ENCODE data around the gene GABRB1. TPM values are rescaled to one million over a fixed set of nuclear protein-coding genes. Genes with fewer than 3 reads are reported as not detected.

Gene GABRB1
- polyA plus RNA-seq, 2 of the 4 experiments (the other 2 are of a cell fraction), result not detected

DNA sequence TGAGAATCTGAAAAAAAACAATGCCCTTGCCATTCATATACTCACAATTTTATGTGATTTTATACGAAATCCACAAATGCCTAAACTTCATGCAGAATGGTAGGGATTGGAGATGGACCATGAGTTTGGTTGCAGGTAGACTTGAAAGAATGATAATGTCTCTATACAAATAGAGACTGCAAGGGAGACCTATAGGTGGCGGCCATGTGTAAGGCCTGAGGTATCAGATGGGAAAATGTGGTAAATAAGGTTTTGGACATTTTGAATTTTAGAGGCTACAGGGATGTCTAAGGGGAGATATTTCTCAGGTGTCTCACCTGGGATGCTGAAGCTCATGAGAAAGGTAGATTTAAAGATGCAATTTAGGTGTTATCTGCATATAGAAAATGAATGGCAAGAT is 78.0 kb downstream of the GABRB1 start:
- 3% methylated on average over 2 of the region's 2 CpGs for WGBS (ENCODE audit: missing lambda C conversion rate)
- no peaks in the 10 kb centered on the region for H3K9me3 ChIP-seq
- CTCF ChIA-PET, result no interaction called here

GRCh38 chr4:47110546-47111132 is 79.3 kb downstream of the GABRB1 start:
- no peaks in the 10 kb centered on the region for H3K4me1 ChIP-seq
- FAIRE-seq, result no peak
- no peak overlapping the region for H3K27ac ChIP-seq
- ATAC-seq, result no peak
- no peak for DNase-seq (ENCODE audit: low read depth in 1 of 2, low spot score in 1 of 2)
- no peak overlapping the region for H3K4me3 ChIP-seq
- no peak for TF ChIP-seq POLR2AphosphoS2 (conservative IDR thresholded peaks at IDR 0.05; ENCODE audit: low read length)
- TF ChIP-seq RFX5 (IDR thresholded peaks at IDR 0.05), result no peak
- no peak for TF ChIP-seq RARB (CRISPR knock-in tag; IDR thresholded peaks at IDR 0.05)
- TF ChIP-seq CBX8 (IDR thresholded peaks at IDR 0.05), result no peak
- H3K4me2 ChIP-seq, result no peak overlapping the region
- POLR2A ChIA-PET, result no interaction called here
- 21% methylated on average over 1 of the region's 1 CpG for WGBS (ENCODE audit: missing lambda C conversion rate)
- CTCF ChIA-PET, result interaction anchor here (1.4 kb wide), 1 partner anchor 12 kb away, joined by 4 read pairs; no protein-coding TSS in a partner anchor
- no peaks in the 10 kb centered on the region for H3K9me3 ChIP-seq

More for the DNA sequence above, 78.0 kb downstream of the GABRB1 start:
- ATAC-seq (no peak), FAIRE-seq (no peak), DNase-seq (ENCODE audit: low read depth in 1 of 2, low spot score in 1 of 2) (no peak)
- Histone ChIP-seq H3K4me3 (no peak overlapping the region), H3K27ac (no peak overlapping the region), H3K4me1 (no peaks in the 10 kb centered on the region), H3K4me2 (no peak overlapping the region)
- TF ChIP-seq, protein P1, sequence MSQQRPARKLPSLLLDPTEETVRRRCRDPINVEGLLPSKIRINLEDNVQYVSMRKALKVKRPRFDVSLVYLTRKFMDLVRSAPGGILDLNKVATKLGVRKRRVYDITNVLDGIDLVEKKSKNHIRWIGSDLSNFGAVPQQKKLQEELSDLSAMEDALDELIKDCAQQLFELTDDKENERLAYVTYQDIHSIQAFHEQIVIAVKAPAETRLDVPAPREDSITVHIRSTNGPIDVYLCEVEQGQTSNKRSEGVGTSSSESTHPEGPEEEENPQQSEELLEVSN (IDR thresholded peaks at IDR 0.05; ENCODE audit: borderline replicate concordance, low read depth), result no peak
- TF ChIP-seq MAFK (IDR thresholded peaks at IDR 0.05; ENCODE audit: partially characterized antibody) (no peak), RAD21 (conservative IDR thresholded peaks at IDR 0.05 in 1 of 2, IDR thresholded peaks at IDR 0.05 in 1 of 2) (no peak), ZFP36 (IDR thresholded peaks at IDR 0.05; ENCODE audit: borderline replicate concordance, partially characterized antibody) (no peak), REST (IDR thresholded peaks at IDR 0.05) (no peak), RCOR1 (IDR thresholded peaks at IDR 0.05; ENCODE audit: low read depth, low read length) (no peak), EHF (CRISPR knock-in tag; IDR thresholded peaks at IDR 0.05) (no peak), JUN (IDR thresholded peaks at IDR 0.05) (no peak), CHD2 (IDR thresholded peaks at IDR 0.05; ENCODE audit: low read length, partially characterized antibody) (no peak), ELK1 (IDR thresholded peaks at IDR 0.05; ENCODE audit: low read depth, low read length) (no peak), CBX2 (IDR thresholded peaks at IDR 0.05; ENCODE audit: borderline replicate concordance, low read depth) (no peak)
- TF ChIP-seq, protein P2, sequence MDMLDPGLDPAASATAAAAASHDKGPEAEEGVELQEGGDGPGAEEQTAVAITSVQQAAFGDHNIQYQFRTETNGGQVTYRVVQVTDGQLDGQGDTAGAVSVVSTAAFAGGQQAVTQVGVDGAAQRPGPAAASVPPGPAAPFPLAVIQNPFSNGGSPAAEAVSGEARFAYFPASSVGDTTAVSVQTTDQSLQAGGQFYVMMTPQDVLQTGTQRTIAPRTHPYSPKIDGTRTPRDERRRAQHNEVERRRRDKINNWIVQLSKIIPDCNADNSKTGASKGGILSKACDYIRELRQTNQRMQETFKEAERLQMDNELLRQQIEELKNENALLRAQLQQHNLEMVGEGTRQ (IDR thresholded peaks at IDR 0.05), result no peak
- POLR2A ChIA-PET, result no interaction called here
